ENCODE data around the gene KLHL25. TPM values are rescaled to one million over a fixed set of nuclear protein-coding genes. Genes with fewer than 3 reads are reported as not detected.

Gene KLHL25
- total RNA-seq, 1 experiment from 2014 or later, result 18.4 TPM

DNA sequence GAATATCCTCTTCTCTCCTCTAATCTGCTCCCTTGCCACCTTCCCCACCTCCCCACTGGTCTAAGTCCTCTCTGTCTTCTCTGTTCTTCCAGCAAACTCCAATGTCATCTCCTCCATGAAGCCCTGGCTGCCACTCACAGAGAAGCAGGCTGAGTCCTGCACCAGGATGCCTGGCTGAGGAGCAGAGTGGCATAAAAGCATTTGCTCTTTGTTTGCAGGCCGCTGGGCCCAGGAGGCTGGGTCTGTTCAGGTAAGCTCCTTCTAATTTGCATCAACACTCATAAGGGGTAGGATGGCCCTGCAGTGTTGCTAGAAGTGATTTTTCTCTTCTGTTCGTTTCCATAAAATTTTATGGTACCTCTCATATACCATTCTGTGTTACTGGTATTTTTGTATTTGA is 43.2 kb upstream of the KLHL25 start:
- Histone ChIP-seq H2BK20ac (ENCODE audit: low read depth, low read length, poor library complexity, severe bottlenecking) (no peak overlapping the region), H4K91ac (ENCODE audit: insufficient read length, low read depth, low read length) (no peak overlapping the region), H3K79me2 (ENCODE audit: insufficient read depth, low read length) (no peaks in the 10 kb centered on the region), H3K4ac (ENCODE audit: low read depth, low read length) (no peak overlapping the region), H4K5ac (ENCODE audit: insufficient read length, low read depth, low read length) (no peak overlapping the region), H3K14ac (ENCODE audit: insufficient read depth, low read length) (no peak overlapping the region), H3K9me3 (ENCODE audit: control insufficient read depth, low read depth, low read length) (no peaks in the 10 kb centered on the region), H3K79me1 (ENCODE audit: insufficient read depth, low read depth, low read length, poor library complexity, severe bottlenecking) (no peaks in the 10 kb centered on the region), H3K9ac (ENCODE audit: extremely low read depth, insufficient read length, low read length) (no peak overlapping the region), H3K56ac (ENCODE audit: insufficient read length, low read depth, low read length) (no peak overlapping the region), H2BK5ac (ENCODE audit: insufficient read length, low read length) (no peak overlapping the region), H3K4me2 (ENCODE audit: insufficient read depth, insufficient read length, low read length) (no peak overlapping the region), H2BK12ac (ENCODE audit: insufficient read length, low read depth, low read length) (no peak overlapping the region), H4K8ac (replicated peaks; ENCODE audit: insufficient read length, low read depth, low read length) (no peak overlapping the region), H2BK120ac (ENCODE audit: low read depth, low read length, poor library complexity, severe bottlenecking) (no peak overlapping the region), H3K27ac (ENCODE audit: insufficient read length, low read depth, low read length) (no peak overlapping the region), H3T11ph (ENCODE audit: low read length) (no peak overlapping the region), H3K23me2 (ENCODE audit: insufficient read length, low read depth, low read length, poor library complexity, severe bottlenecking) (no peaks in the 10 kb centered on the region), H2BK15ac (ENCODE audit: low read depth, low read length) (no peak overlapping the region), H3K4me1 (ENCODE audit: insufficient read depth, low read length) (peaks cover 7% of the 10 kb centered on the region; the same call in 1 of the 2 replicates), H3K27me3 (ENCODE audit: insufficient read depth, low read length) (no peaks in the 10 kb centered on the region), H4K20me1 (ENCODE audit: control insufficient read depth, insufficient read depth, insufficient read length) (no peaks in the 10 kb centered on the region), H3K18ac (ENCODE audit: insufficient read length, low read depth, low read length) (no peak overlapping the region), H3K23ac (ENCODE audit: insufficient read length, low read depth, low read length) (no peak overlapping the region), H2AK5ac (ENCODE audit: insufficient read length, low read length) (no peak overlapping the region), H2AFZ (ENCODE audit: low read length) (no peak overlapping the region)
- WGBS (ENCODE audit: extremely low coverage, insufficient read length, low lambda C conversion rate), result no CpG with 5 or more reads among the region's 2 CpGs
- Mint-ChIP-seq H3K9me3 (no peaks in the 10 kb centered on the region), H3K27ac (no peak overlapping the region; a peak in 1 of 7 replicates), H3K27me3 (ENCODE audit: low read depth) (peaks cover 32% of the 10 kb centered on the region), H3K36me3 (ENCODE audit: insufficient read depth in 1 of 3, low read depth in 3 of 3) (no peaks in the 10 kb centered on the region), H3K4me3 (no peak overlapping the region), H3K4me1 (peaks cover 16 to 26% of the 10 kb centered on the region in 2 experiments)
- TF ChIP-seq, protein P1, sequence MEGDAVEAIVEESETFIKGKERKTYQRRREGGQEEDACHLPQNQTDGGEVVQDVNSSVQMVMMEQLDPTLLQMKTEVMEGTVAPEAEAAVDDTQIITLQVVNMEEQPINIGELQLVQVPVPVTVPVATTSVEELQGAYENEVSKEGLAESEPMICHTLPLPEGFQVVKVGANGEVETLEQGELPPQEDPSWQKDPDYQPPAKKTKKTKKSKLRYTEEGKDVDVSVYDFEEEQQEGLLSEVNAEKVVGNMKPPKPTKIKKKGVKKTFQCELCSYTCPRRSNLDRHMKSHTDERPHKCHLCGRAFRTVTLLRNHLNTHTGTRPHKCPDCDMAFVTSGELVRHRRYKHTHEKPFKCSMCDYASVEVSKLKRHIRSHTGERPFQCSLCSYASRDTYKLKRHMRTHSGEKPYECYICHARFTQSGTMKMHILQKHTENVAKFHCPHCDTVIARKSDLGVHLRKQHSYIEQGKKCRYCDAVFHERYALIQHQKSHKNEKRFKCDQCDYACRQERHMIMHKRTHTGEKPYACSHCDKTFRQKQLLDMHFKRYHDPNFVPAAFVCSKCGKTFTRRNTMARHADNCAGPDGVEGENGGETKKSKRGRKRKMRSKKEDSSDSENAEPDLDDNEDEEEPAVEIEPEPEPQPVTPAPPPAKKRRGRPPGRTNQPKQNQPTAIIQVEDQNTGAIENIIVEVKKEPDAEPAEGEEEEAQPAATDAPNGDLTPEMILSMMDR (conservative IDR thresholded peaks at IDR 0.05), result no peak
- no peak for DNase-seq
